GM18873 (cell line): Measurements from ENCODE around the gene ME3.

Source experiments
- ATAC-seq: cut with Tn5 transposase; IDR thresholded peaks from one replicate; pipeline ENCODE4 v1.9.1; 2021; ENCODE audit warnings: mild to moderate bottlenecking, moderate library complexity, moderate number of reproducible peaks; ENCODE audit not compliant: unreplicated experiment, low FRiP score

Gene ME3

DNA sequence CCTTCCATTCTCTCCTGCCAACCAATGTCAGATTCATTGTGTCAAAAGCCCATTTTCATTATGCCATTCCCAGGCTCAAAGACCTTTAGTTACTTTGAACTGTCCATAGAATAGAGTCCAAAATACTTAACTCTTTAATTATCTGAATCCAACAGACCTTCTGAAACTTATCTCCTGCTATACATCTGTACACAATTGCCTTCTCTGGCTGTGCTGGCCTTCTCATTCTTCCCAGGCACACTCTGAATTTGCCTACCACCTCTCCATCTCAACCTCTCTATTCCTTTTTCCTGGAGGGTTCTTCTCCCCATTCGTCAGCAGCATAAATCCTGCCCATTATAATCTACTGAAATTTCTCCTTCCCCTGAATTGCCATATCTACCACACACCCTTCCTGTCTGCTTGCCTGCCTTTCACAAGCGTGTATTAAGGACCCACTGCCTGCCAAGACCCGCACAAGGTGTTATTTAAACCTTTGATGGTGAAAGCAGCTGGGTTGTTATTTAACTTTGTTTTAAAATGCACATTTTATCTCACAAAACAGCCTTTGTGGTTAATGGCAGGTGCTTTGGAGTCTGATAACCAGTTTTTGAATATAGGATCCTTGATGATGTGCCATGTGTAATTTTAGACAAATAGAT is 171.8 kb downstream of the ME3 start:
- no peak for ATAC-seq

GRCh38 chr11:86499723-86500129 is 172.7 kb downstream of the ME3 start:
- ATAC-seq = no peak

- ATAC-seq = no peak
Measured at GRCh38 chr11:86497836-86498235, 174.6 kb downstream of the ME3 start.

- no peak for ATAC-seq
Measured at GRCh38 chr11:86497310-86497709, 175.1 kb downstream of the ME3 start.

DNA sequence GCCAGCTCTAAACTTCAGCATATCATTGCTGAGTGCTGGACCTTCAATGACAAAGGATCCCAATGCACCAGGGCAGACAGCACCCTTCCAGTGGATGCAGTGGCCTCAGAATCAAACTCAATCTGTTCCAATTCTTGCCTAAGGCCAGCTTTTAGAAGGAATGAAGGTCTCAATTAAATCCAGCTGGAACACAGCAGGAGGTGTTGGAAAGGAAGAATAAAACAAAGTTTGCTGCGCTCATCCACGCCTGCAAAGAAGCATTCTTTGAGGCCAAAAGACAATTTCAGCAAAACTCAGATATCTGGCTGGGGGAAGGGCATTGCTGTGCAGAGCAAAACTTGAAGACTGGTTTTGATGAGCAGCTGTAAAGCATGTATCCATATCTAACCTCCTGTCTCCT is 177.1 kb downstream of the ME3 start:
- ATAC-seq = no peak

GRCh38 chr11:86492370-86493010 is 179.9 kb downstream of the ME3 start:
- no peak for ATAC-seq

GRCh38 chr11:86491027-86491426 is 181.4 kb downstream of the ME3 start:
- no peak for ATAC-seq

DNA sequence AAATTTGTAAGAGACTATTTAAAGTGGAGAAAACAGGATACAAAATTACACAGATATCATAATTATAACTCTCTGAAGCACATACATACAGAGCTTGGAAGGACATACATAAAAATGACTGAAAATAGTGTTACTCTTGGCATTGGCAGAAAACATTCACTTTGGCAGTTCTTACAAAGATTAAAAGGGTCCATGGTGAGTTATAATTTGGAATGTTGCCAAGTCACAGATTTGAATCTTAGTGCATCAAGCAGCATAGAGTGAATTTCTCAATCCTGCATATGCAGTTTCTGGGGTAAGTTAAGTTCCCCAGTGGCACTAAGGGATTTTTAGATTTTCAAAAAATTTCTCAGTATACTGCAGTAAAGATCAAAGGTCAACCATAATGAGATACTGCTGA is 181.8 kb downstream of the ME3 start:
- ATAC-seq = no peak

DNA sequence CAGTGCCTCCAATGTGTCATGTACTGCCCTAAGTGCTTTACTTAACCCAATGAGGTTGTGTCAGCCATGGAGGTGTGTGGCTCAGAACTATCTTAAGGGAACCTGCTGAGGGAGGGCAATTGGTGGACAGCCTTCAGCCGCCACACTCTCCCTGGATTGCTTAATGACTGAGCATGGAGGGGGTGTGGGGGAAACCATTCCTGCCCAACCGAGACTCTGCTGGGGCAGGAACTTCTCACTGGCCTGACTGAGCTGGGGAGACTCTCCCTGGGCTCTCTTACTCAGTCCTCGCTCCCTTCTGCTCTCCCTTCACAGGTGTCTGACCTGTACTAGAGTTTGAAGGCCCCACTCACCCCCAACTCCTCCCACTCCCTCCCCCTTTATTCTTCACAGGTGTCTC is 183.0 kb downstream of the ME3 start:
- no peak for ATAC-seq

- ATAC-seq = no peak
Measured at GRCh38 chr11:86488553-86488952, 183.9 kb downstream of the ME3 start.

GRCh38 chr11:86487671-86488070 is 184.7 kb downstream of the ME3 start:
- no peak for ATAC-seq

GRCh38 chr11:86486261-86487030 is 186.0 kb downstream of the ME3 start:
- ATAC-seq = no peak

DNA sequence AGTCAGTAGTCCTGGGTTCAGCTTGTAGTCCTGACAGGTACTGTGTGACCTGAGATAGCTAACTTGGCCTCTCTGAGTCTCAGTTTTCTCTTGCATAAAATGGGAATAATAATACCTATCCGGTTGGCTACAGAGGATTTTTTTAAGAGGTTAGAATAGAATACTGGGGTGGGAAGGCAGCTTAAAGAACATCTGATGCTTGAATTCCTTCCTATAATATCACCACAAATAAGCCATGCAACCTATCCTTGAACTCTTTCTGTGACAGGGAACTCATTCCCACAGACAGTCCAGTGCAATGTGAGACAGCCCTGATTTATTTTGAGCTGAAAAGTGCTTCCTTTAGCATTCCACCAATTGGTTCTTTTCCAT is 187.6 kb downstream of the ME3 start:
- ATAC-seq = no peak

DNA sequence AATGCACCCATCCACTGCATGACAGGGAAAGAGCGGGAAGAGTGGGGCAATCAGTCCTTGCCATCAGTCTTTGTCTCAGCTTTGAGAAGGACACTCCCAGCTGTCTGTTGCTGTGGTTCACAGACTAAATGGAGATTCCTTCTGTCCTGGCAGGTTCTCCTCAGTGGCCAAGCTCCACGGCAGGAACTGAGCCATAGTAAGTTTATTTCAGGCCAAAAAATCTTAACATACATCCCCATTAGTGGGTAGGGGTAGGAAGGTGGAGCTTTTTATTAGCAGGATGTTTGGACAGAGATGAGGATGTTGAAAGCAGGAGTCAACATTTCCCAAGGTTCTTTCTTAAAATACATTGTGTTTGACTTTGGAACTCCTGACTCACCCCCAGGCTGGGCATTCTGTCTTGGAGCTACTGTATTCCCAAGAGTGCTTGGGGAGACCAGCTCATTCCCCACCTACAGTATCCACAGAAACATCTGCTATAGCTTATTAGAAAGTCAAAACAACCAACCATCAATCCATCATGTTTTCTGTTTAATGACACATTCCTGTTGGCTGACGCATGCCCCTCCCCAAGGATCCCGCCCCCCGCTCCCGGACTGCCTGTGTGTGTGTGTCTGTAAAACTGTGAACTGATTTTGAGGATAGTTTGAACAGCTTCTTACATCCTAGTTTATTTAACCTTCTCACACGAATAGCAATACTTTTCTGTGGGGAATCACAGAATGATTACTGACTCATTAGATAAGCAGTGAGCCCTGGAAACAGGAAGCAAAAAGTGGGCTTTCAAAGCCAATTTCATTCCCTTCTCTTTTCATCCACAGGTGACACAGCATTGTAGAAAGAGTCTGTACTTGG is 188.2 kb downstream of the ME3 start:
- no peak for ATAC-seq

GRCh38 chr11:86483610-86483939 is 188.8 kb downstream of the ME3 start:
- no peak for ATAC-seq

GRCh38 chr11:86482692-86483091 is 189.7 kb downstream of the ME3 start:
- ATAC-seq = no peak

DNA sequence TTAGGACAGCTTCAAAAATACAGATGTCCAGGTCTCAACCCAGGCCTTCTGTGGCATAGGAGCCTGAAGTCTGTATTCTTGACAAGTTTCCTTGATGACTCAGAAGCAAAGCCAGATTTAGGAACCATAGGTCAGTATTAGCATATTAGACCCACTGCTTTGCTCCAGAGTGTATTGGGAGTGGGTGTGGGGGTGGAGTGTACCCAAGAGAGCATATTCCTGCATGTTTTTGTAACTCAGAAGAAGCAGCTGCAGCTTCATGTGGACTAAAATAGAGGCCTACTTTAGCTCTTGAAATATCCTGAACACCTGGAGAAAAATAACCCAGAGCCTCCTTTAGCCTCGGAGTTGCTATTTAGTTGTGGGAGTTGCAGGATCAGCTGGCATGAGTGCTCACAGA is 191.0 kb downstream of the ME3 start:
- ATAC-seq = no peak

- no peak for ATAC-seq
Measured at GRCh38 chr11:86478348-86478747, 194.1 kb downstream of the ME3 start.

DNA sequence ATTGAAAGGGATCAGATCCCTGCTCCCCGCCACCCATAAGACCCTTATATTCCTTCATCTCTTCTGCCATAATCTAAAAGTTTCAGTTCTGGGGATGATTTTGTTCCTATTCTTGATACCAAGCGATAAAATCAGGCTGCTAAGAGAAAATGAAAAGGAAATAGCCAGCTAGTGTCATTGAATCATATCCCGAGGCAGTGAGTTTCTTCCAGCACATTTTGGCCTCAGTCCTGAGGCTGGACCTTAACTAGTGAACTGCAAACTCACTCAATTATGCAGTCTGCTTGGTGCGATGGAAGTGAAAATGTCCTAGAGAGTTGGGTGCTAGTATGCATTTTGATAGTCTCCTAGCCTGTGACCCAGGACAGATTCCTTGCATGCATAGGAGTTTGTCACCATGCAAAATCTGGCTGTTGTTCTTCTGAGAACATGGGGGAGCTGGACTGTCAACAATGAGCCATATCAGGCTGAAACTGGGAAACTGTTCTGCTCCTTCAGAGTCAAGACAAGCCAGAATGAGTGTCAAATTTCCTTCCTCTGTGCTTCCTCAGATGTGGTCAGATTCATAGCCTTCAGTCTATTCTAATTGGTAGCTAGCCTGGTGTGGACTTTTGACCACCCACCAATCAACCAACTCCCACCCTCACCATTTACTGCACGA is 194.8 kb downstream of the ME3 start:
- no peak for ATAC-seq

- ATAC-seq = no peak
Measured at GRCh38 chr11:86476109-86476861, 196.1 kb downstream of the ME3 start.
